Activated CD8-positive, alpha-beta memory T cell treated with anti-CD3 and anti-CD28 coated beads, Interleukin-2, amount 50 U/mL, for 48 hours (primary cell): Measurements from ENCODE around the gene PPP5C.
"Not testable (repeated sequence)": the region's sequence is repeated elsewhere in the genome, so short reads cannot be mapped to it uniquely, and the experiment has no call there.

Experiments used
- DNase-seq: peaks from one replicate; pipeline ENCODE4 v3.0.0-alpha.2; 2020

Gene PPP5C

DNA sequence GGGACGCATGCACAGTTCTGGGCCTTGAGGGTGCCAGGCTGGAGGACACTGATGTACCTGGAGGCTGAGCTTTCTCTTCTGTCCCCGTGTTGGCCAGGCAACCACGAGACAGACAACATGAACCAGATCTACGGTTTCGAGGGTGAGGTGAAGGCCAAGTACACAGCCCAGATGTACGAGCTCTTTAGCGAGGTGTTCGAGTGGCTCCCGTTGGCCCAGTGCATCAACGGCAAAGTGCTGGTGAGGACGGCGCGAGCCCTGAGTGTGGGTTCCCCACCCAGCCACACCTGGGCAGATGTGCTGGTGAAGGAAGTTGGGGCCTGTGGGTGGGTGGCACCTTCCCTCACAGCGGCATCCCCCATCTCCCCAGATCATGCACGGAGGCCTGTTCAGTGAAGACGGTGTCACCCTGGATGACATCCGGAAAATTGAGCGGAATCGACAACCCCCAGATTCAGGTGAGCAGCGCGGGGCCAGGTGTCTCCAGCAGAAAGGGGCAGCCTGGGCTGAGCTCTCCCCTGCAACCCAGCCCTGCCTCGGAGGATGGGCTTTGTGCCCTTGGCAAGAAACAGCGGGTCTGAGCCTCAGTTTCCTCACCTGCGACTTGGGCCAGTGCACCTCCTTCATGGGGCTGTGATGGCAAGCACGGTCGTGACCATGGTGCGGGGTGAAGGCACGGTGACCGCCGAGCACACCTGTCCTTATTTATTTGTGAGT, 40.3 kb downstream of the PPP5C start:
- no peak for DNase-seq

DNA sequence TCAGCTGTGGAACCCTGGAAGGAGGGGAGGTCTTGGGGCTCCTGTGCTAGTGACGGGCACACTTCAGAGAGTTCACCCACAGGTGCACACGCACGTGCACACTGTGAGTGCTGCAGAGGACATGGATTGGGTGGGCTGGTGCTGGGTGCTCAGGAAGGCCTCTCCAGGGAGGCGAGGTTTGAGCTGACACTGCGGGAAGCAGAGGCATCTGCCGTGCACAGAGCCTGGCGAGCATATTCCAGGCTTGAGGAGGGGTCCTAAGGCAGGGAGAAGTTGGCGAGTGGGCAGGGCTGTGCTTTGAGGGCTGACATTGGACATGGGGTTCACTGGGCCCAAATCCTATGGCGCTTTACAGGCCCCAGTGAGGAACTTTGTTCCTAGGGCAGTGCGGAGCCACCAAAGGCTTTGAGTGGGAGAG, 40.8 kb downstream of the PPP5C start:
- no peak for DNase-seq

DNA sequence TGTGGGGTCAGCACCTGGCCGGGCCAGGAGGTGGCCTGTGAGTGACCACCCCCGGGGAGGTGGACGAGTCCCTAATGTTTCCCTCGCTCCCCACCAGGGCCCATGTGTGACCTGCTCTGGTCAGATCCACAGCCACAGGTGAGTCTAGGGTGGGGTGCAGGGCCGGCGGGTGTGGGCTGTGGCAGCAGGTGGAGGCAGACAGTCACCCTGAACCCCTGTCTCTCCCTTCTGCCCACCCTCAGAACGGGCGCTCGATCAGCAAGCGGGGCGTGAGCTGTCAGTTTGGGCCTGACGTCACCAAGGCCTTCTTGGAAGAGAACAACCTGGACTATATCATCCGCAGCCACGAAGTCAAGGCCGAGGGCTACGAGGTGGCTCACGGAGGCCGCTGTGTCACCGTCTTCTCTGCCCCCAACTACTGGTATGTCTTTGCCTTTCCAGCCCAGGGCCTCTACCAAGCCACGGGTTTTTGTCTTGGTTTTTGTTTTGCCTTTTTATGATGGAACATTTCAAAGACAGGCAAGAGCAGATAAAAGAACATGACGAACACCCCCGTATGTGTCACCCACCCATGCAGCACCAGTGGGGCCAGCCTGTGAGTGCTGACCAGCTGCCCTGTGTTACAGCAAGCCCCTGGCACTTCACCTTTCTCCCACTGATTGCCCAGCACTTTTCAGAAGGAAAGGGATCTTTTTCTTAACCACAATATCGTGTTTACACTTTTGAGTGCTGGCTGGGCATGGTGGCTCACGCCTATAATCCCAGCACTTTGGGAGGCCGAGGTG, 41.6 kb downstream of the PPP5C start:
- no peak for DNase-seq

DNA sequence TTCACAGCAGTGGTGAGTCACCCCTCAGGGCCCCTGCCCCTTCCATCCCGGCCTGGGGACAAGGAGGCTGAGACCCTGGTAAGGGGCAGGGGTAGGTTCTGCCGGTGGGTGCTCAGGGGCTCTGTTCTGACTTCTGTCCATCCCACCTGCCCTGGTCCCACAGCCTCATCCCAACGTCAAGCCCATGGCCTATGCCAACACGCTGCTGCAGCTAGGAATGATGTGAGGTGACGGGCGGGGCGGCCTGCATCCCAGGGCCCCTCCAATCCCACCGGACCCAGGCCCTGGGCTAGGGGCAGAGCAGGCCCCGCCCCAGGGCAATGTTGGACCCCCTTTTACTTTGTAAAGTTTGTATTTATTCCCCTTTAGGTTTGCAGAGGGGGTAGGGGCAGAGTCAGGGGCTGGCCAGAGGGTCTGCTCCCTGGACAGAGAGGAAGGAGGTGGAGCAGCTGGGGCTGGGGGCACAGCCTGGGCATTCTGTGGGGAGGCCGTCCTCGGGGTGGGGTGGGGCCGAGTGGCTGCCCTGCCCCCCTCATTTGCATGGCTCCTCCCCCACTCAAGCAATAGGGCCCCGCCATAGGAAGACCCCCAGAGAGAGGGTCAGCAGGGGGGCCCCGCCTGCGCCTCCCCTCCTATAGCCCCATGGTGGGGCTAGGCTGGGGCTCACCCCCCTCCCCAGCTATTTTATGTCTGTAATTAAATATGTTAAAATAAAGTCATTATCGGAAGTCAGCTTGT, 43.4 kb downstream of the PPP5C start:
- DNase-seq, result no peak

DNA sequence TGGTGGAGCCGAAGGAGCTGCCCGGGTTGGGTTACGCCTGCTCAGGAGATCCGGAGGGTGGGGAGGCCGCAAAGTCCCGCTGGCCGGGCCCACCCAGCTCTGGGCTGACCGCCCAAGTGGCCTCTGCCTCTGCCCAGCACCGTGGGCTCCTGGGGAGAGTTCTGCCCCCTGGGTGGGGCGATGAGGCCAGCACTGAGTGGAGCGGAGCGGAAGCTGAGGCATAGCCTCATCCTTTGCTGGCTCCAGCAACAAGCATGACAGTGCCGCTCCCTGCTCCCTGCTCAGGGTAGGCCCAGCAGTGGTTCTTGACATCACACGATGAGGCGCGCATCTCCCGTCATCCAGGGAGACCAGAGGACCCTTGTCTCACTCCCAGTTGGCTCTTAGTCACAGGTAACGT, 44.0 kb downstream of the PPP5C start:
- no peak for DNase-seq

DNA sequence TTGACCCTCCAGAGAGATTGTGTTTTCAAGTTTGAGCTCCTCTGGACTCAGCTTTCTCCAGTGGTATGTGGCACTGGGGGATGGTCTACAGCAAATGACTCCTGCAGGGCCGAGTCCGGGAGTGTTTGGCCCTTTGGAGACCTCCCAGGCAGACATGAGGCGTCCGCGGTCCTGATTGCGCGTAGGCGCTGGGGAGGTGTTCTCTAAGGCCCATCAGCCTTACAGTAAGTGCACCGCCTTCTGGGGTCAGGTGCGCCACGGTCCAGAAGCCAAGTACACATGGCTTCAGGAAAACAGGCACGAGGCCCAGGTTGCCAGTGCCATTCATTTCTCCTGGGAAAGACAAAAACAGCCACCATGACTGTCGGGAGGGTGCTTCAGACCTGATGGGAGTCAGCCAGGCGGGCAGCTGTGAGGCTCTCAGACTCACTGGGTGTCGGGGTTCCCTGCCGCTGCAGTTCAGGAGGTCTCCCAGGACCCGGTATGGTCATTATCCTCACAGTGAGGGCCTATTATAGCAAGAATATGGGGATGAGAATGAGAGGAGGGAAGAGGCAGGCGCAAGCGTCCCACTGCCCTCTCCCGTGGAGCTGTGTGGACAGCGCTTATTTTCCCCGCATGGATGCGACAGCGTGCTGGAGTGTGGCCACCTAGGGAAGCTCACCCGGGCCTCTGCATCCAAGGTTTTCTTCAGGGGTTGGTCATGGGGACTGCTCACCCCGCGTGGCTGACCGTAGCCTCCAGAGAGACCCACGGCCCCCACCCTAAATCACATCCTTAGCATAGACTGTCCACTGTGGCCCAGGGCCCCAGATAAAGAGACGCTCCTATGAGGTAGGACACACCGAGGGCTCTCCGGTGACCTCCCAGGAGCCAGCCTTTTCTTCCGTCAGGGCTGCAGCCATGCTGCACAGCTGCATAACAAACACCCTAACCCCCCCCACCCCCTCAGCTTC, 44.7 kb downstream of the PPP5C start:
- no peak for DNase-seq

DNA sequence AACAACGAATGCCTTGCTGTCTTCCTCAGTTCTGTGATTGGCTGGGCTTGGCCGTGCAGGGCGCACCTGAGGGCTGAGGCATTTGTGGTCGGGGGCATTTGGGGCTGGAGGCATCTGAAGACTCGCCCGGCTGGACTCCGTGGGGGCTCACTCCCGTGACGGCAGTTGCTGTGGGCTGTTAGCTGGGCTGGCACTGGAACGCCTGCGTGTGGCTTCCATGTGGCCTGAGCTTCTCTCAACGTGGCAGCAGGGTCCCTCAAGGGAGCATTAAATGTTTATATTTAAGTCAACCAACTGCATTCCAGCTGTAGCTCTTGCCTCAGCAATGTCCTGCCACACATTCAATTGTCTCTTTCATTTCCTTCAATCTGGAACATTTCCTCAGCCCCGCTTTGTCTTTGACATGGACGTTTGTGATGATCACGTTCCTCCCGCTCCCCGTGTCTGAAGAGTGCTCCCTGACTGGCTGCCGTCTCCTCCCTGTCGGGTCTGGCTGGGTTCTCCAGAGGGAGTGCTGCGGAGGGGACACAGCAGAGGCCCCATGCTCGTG, 45.4 kb downstream of the PPP5C start:
- no peak for DNase-seq

DNA sequence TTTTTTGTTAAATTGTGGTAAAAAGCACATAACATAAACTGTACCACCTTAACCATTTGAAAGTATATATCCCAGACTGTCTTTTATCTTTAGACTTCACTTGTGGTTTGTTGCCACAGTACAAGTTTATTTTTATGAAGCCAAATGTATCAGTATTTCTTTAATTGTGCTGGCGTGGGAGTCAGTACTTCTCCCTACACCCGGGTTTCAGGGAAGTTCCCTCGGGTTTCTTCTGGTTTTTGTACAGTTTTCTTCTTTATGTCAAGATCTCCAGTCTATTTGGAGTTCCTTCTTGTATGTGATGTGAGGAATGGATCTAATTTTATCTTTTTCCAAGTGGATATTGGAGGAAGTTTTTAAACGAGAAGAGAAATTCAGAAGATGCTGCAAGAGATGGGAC, 46.0 kb downstream of the PPP5C start:
- no peak for DNase-seq

DNA sequence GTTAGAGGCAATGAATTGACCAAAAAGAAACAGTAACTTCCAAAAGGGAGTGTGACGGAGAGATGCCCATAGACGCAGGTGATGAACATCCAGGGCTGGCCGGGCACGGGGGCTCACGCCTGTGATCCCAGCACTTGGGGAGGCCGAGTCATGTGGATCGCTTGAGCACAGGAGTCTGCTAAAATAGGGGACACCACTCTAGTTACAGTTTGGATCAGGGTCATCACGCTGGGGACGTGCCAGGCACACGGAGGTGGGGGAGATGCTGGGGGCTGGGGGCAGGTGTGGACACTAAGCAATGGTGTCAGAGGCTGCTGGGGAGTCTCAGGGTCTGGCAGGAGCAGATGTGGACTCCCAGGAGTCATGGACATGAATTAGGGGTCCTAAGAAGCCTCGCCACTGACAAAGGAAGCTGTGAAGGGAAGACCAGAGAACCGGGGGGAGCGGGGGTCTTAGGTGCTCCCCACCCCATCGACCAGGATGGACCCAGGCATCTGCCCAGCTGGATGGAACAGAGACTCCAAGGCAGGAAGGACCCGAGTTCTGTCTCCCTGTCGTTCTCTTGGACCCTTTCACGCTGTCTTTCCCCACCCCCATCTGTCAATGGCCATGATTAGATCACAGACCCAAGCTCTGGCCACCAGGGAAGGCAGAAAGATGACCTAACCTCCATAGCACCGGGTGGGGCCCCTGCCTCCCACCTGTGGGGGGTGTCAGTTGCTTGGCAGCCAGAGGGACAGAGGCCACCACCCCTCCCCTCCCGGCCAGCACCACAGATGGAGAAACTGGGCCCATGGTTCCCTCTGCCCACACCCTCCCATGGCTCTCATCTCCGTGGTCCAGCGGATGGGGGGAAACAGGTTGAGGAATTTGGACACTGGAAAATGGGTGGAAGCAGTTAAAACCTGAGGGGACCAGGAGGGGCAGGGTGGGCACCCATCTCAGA, 46.8 kb downstream of the PPP5C start:
- DNase-seq, result no peak

DNA sequence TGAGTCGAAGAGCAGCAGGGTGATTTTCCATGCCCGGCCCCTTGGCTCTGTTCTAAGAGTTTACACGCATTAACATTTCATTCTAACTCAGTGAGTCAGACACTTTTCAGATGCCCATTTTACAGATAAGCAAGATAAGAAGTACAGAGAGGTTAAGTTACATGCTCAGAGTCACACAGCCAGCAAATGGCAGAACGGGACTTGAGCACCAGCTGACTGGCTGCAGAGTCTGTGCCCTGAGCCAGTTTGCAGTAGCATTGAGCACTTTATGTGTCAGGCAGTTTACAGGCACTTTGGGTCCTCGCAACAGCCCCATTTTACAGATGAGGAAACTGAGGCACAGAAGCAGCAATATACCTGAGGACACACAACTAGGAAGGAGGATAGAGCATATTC, 47.5 kb downstream of the PPP5C start:
- no peak for DNase-seq

DNA sequence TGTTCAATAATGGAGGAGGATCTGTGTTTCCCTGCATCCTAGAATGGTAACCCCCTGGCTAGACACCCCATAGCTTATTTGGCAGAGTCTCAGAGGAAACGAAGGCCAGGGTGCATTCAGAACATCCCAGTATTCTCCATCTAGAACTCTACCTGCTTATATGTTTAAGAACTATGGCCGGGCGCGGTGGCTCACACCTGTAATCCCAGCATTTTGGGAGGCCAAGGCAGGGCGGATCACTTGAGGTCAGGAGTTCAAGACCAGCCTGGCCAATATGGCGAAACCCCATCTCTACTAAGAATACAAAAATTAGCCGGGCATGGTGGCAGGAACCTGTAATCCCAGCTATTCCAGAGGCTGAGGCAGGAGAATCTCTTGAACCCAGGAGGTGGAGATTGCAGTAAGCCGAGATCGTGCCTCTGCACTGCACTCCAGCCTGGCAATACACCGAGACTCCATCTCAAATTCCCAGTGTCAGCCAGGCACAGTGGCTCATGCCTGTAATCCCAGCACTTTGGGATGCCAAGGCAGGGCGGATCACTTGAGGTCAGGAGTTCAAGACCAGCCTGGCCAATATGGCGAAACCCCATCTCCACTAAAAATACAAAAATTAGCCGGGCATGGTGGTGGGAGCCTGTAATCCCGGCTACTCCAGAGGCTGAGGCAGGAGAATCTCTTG, 51.1 kb downstream of the PPP5C start:
- not testable (repeated sequence) for DNase-seq

DNA sequence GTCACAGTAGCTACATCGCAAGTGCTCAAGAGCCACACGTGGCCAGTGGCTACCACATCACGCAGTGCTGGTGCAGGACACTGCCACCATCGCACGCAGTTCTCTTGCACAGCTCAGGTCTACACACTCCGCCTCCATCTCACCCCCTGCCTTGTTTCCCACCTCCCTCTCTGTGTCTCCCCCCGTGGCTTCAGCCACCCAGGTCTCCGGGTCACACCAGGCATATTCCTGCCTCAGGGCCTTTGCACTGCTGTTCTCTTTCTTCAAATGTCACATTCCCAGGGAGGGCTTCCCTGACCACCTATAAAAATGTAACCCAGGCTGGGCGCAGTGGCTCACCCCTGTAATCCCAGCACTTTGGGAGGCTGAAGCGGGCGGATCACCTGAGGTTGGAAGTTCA, 55.8 kb downstream of the PPP5C start:
- DNase-seq, result no peak

DNA sequence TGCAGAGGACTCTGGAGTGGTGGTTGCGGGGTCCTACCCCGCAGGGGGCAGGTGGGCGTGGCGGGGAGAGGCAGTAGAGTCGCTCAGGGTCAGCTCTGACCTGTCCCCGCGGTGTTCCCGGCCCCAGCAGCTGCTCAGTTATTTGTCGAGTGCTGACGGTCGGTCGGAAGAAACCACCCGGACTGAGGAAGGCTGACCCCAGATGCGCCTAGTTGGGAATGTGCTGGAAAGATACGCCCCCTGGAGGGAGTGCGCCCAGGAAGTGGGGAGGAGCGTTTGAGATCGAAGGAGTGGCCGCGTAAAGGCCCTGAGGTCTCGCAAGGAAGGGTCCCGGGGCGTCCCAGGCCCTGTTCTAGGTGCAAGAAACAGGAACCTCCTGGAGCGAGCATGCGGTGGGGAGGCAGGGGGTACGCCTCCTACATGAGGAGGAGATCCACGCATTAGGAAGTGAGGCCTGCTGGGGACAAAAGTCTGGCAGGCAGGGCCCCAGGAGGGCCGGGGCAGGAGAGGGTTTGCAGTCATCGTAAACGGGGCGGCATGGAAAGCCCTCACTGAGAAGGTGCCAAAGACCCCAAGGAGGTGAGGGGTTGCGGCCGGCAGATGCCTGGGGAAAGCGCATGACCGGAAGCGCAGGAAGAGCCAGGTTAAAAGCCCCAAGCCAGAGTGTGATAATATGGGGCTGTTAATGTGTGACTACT, 57.3 kb downstream of the PPP5C start:
- no peak for DNase-seq

DNA sequence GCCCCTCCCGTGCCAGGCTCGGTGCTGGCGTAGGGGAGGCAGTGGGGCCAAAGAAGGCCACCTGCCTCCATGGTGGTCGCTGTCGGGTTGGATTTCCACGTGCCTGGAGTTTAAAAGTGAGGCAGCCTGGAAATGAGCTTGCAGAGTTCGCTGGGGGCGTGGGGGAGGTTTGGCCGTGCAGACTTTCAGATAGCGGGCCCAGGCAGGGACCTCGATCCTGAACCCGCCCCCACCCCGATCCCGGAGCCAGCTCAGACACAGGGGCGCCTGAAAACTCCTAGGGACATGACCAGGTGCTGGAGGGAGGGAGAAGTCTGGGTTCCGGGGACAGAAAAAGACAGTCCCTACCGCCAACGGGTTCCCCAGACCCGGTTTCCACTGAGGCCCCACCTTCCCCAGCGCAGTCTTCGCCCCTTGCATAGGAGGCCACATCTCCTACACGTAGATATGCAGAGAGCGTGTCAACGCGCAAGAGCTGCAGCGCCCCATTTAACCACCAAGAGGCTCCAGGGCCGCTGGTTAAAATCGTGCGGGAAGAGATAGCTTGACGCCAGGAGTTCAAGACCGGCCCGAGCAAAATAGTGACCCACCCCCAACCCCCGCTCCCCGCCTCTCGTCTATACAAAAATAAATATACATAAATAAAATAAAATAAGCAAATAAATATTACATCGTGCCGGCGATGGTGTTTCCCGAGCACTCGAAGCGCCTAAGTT, 58.0 kb downstream of the PPP5C start:
- no peak for DNase-seq

DNA sequence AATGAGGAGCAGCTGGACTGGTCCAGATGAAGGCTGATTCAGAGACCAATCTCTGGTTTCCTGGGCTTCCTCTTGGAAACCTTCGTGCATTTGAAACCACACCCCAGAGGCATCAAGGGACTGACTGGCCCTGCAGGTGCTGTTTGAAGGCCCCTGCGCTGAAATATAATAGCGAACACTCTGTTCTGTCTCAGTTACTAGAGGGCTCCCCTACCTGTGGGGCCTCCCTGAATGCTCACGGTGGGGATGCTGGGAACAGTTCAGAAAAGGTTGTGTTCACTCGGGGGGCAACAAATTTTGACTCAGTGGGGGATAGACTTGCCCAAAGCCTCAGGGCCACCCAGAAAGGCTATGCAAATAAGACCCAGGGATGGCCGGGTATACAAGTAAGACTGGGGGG, 60.1 kb downstream of the PPP5C start:
- no peak for DNase-seq

DNA sequence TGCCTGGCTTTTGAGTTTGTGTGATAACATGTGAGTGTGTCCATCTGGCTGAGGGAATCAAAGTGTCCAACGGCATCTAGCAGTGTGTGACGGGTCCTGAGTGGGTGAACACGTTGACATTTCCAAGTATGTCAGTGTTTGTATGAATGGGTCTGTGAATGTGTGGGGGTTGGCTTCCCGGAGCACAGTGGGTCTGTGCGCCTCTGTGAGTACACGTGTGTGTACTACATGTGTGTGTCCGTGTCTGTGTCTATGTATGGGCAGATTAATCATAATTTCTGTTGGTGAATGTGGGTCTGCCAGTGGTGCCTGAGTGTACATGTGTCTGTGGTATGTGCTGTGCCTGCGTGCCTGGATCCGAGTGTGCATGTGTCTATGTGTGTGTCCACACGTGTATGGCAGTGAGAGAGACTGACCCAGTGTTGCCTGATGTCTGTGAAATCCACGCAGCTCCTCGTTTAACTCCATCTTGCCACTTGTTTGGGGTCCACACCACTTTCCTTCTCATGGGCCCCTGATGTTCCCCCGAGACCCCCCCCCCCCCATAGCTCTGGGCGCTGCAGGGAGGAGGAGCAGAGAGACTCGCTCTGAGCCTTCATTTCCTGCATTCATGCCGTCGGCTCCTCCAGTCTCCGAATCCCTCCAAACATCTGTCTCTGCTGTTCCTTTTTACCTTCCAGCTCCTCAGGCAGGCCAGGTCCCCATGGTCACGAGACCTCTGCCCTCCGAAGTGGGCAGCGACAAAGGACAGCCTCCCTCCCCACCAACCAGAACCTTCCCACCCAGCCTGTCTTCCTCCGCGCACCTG, 61.2 kb downstream of the PPP5C start:
- DNase-seq, result no peak

DNA sequence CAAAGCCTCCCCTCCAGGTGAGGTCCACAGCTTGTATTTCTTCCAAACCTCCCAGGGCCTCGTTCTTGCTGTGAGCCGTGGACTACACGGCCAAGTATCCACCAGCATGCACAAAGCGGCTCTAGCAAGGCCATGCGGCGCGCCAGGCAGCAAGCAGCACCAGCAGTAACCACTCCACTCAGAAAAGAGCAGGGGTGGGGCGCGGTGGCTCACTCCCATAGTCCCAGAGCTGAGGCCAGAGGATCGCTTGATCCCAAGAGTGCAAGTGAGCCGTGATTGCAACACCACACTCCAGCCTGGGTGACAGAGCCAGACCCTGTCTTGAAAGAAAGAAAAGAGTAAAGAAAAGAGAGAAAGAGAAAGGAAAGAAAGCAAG, 61.8 kb downstream of the PPP5C start:
- no peak for DNase-seq

DNA sequence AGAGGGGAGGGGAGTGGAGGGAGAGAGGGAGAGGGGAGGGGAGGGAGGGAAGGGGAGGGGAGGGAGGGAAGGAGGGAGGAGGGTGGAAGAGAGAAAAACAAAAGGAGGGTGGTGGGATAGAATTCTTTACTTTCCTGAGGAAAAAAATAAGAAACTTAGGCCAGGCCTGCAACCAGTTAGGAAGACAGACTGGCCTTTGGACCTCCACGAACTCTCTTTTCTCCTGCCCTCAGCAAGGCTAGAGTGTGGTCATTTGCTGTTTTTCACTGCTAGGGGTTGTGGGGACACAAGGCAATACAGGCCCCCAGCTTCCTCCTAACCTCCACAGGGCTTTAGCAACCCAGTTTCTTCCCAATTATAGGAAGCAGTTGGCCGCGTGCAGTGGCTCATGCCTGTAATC, 62.3 kb downstream of the PPP5C start:
- no peak for DNase-seq
